ENCODE measurements around the gene PARD3.

GRCh38 chr10:34104829-34105572, 710.1 kb downstream of the PARD3 start:
- TF ChIP-seq SIN3A (IDR thresholded peaks at IDR 0.05; ENCODE audit: borderline replicate concordance, insufficient read depth, low read length): no peak
- no peak for TF ChIP-seq POLR2AphosphoS5 (IDR thresholded peaks at IDR 0.05; ENCODE audit: low read depth, low read length)
- no peak for TF ChIP-seq TAF1 (IDR thresholded peaks at IDR 0.05; ENCODE audit: borderline replicate concordance, insufficient read depth, low read length)
